Measurements from ENCODE around the gene MUL1.

DNA sequence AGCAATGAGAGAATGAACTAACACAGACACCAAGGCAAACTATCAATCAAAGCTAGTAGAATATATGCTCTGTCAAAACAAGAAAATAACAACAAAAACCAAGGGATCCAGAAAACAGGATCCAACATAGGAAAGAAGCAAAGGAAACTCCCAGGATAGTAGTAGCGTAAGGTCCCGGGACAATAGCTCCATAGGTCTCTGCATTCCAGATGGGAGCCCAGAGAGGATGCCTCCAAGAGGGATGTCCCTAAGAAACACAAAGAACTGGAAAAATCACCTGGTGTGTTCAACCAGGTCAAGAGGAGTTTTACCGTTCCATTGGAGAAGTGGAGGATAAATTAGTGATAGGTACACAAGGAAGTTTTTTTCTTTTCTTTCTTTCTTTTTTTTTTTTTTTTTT lies 38.7 kb upstream of the MUL1 start:
- no peak for TF ChIP-seq POLR2A (IDR thresholded peaks at IDR 0.05)
- TF ChIP-seq, protein P1, sequence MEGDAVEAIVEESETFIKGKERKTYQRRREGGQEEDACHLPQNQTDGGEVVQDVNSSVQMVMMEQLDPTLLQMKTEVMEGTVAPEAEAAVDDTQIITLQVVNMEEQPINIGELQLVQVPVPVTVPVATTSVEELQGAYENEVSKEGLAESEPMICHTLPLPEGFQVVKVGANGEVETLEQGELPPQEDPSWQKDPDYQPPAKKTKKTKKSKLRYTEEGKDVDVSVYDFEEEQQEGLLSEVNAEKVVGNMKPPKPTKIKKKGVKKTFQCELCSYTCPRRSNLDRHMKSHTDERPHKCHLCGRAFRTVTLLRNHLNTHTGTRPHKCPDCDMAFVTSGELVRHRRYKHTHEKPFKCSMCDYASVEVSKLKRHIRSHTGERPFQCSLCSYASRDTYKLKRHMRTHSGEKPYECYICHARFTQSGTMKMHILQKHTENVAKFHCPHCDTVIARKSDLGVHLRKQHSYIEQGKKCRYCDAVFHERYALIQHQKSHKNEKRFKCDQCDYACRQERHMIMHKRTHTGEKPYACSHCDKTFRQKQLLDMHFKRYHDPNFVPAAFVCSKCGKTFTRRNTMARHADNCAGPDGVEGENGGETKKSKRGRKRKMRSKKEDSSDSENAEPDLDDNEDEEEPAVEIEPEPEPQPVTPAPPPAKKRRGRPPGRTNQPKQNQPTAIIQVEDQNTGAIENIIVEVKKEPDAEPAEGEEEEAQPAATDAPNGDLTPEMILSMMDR (IDR thresholded peaks at IDR 0.05), result no peak
